SK-N-DZ (cell line): Measurements from ENCODE around the gene CADM2. TPM values are rescaled to one million over a fixed set of nuclear protein-coding genes. Genes with fewer than 3 reads are reported as not detected.
"Not testable (repeated sequence)": the region's sequence is repeated elsewhere in the genome, so short reads cannot be mapped to it uniquely, and the experiment has no call there.

Experiments
- DNase-seq: peaks from one replicate; pipeline ENCODE4 v3.0.0-alpha.2; 2015; ENCODE audit warnings: low spot score
- polyA plus RNA-seq, 2 experiments: library from polyadenylated mRNA; depleted of rRNA; stranded (reverse); fragments of >200 nt; gene quantifications; 2 replicates each; pipeline ENCODE4 v1.2.3, GENCODE V29; 2014

CADM2 gene
- polyA plus RNA-seq (2014; cell fraction: cytosol; rRNA removed) = 1.6 and 3.1 TPM in 2 replicates
- polyA plus RNA-seq (2014; cell fraction: nucleus; rRNA removed) = 0.60 and 0.95 TPM in 2 replicates

- peak; percentile 92 for DNase-seq
Measured at GRCh38 chr3:84958495-84959469, at the start of gene CADM2. Gene CADM2 (plus strand): TSS chr3:84958989.

GRCh38 chr3:84918592-84918991 lies 40.2 kb upstream of the CADM2 start:
- not testable (repeated sequence) for DNase-seq

- no peak for DNase-seq
Measured at GRCh38 chr3:84922682-84923081, 36.1 kb upstream of the CADM2 start.

- DNase-seq = no peak
Measured at GRCh38 chr3:84925571-84925970, 33.2 kb upstream of the CADM2 start.

- DNase-seq = no peak
Measured at GRCh38 chr3:84943379-84943778, 15.4 kb upstream of the CADM2 start.

GRCh38 chr3:84946240-84946639 lies 12.5 kb upstream of the CADM2 start:
- DNase-seq = no peak

- peak; percentile 60 for DNase-seq
Measured at GRCh38 chr3:84959470-84960271, 882 bp downstream of the CADM2 start.

GRCh38 chr3:84960581-84960980 lies 1.8 kb downstream of the CADM2 start:
- no peak for DNase-seq

- no peak for DNase-seq
Measured at GRCh38 chr3:84961011-84961410, 2.2 kb downstream of the CADM2 start.

GRCh38 chr3:84961521-84962255 lies 2.9 kb downstream of the CADM2 start:
- DNase-seq = no peak

- DNase-seq = no peak
Measured at GRCh38 chr3:84962415-84962814, 3.6 kb downstream of the CADM2 start.

GRCh38 chr3:84963137-84963536 lies 4.3 kb downstream of the CADM2 start:
- no peak for DNase-seq

- DNase-seq = peak; percentile 65
Measured at GRCh38 chr3:84965141-84965540, 6.4 kb downstream of the CADM2 start.

- DNase-seq = no peak
Measured at GRCh38 chr3:84967767-84968581, 9.2 kb downstream of the CADM2 start.

- no peak for DNase-seq
Measured at GRCh38 chr3:84968701-84969235, 10.0 kb downstream of the CADM2 start.

- no peak for DNase-seq
Measured at GRCh38 chr3:84974347-84974746, 15.6 kb downstream of the CADM2 start.

GRCh38 chr3:84977021-84977420 lies 18.2 kb downstream of the CADM2 start:
- no peak for DNase-seq

- DNase-seq = no peak
Measured at GRCh38 chr3:84978843-84979242, 20.1 kb downstream of the CADM2 start.

GRCh38 chr3:84980011-84980410 lies 21.2 kb downstream of the CADM2 start:
- DNase-seq = no peak

- no peak for DNase-seq
Measured at GRCh38 chr3:84980456-84980855, 21.7 kb downstream of the CADM2 start.
